ENCODE measurements around the gene TMEM87B. TPM values are rescaled to one million over a fixed set of nuclear protein-coding genes. Genes with fewer than 3 reads are reported as not detected.
"Not testable (repeated sequence)": the region's sequence is repeated elsewhere in the genome, so short reads cannot be mapped to it uniquely, and the experiment has no call there.

Gene TMEM87B
- total RNA-seq, 4 donors from 2014 or later = 11.9 to 20.1 (median 18.2) TPM

GRCh38 chr2:112096098-112096497 lies 41.0 kb downstream of the TMEM87B start:
- H3K36me3 ChIP-seq = peaks cover 0 to 53% (median 9%) of the 10 kb centered on the region in 3 donors
- no peaks in the 10 kb centered on the region for H3K4me1 ChIP-seq
- TF ChIP-seq POLR2A (IDR thresholded peaks at IDR 0.05) (no peak), EP300 (IDR thresholded peaks at IDR 0.05) (no peak), CTCF (IDR thresholded peaks at IDR 0.05) (no peak)
- H3K9me3 ChIP-seq = no peaks in the 10 kb centered on the region
- WGBS, 2 donors = 78 to 81% methylated on average over 10 of the region's 10 CpGs
- H3K27ac ChIP-seq = no peak overlapping the region
- H3K27me3 ChIP-seq = no peaks in the 10 kb centered on the region
- no peak for DNase-seq (ENCODE audit: low spot score in 2 of 2)
- H3K4me3 ChIP-seq = no peak overlapping the region

GRCh38 chr2:112108178-112108832 lies 53.2 kb downstream of the TMEM87B start:
- Histone ChIP-seq H3K4me3 (no peak overlapping the region), H3K4me1 (no peaks in the 10 kb centered on the region), H3K27ac (no peak overlapping the region), H3K27me3 (no peaks in the 10 kb centered on the region), H3K36me3 (peaks cover 0 to 92% (median 10%) of the 10 kb centered on the region in 3 donors), H3K9me3 (peaks cover 0 to 17% (median 7%) of the 10 kb centered on the region in 4 donors)
- DNase-seq (ENCODE audit: low spot score in 2 of 2) = no peak
- 97% methylated on average over 1 of the region's 1 CpG for WGBS, 2 donors
- TF ChIP-seq EP300 (IDR thresholded peaks at IDR 0.05) = no peak
- no peak for TF ChIP-seq POLR2A (IDR thresholded peaks at IDR 0.05)

DNA sequence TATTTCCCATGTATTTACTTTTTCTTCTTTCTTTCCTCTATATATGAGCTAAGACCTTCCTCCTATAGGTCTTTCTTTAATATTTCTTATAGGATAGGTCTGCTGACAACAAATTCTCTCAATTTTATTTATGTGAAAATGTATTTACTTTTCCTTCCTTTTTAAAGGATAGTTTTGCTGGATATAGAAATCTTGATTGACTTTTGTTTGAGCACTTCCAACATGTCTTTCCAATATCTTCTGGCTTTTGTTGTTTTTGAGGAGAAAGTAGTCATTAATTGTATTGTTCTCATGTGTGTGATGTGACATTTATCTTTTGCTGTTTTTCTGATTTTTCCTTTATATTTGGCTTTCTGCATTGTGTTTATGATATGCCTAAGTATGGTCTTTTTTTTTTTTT lies 54.2 kb downstream of the TMEM87B start:
- Histone ChIP-seq H3K27me3 (no peaks in the 10 kb centered on the region), H3K9me3 (peaks cover 0 to 17% (median 7%) of the 10 kb centered on the region in 4 donors), H3K4me1 (no peaks in the 10 kb centered on the region), H3K27ac (no peak overlapping the region), H3K4me3 (no peak overlapping the region), H3K36me3 (peaks cover 0 to 86% (median 10%) of the 10 kb centered on the region in 3 donors)
- no peak for DNase-seq (ENCODE audit: low spot score in 2 of 2)
- TF ChIP-seq EP300 (IDR thresholded peaks at IDR 0.05) (no peak), POLR2A (IDR thresholded peaks at IDR 0.05) (no peak)

DNA sequence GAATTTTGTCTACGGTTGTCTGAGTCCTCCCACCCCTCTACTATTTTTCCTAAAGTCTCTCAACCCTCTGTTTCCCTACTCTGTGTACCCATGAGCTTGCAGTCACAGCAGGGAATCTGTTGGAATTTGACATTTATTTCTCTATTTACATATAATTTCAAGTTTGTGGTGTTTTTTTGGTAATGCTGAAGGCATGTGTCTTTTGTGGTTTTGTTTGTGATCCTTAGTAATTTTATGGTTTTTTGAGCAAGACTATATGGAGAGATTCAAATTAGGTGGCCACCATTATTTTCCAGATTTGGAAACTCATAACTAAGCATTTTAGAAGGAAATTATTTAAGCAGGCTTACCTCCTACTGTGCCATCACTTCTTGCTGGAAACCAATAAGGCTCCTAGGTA lies 55.9 kb downstream of the TMEM87B start:
- Histone ChIP-seq H3K9me3 (peaks cover 0 to 17% (median 7%) of the 10 kb centered on the region in 4 donors), H3K36me3 (peaks cover 0 to 71% (median 7%) of the 10 kb centered on the region in 3 donors), H3K4me1 (no peaks in the 10 kb centered on the region), H3K27ac (no peak overlapping the region), H3K4me3 (no peak overlapping the region), H3K27me3 (no peaks in the 10 kb centered on the region)
- no peak for TF ChIP-seq CTCF (IDR thresholded peaks at IDR 0.05)
- no peak for TF ChIP-seq POLR2A (IDR thresholded peaks at IDR 0.05)
- no peak for TF ChIP-seq EP300 (IDR thresholded peaks at IDR 0.05)
- DNase-seq (ENCODE audit: low spot score in 2 of 2) = no peak
- WGBS, 2 donors = 94 to 97% methylated on average over 1 of the region's 1 CpG

DNA sequence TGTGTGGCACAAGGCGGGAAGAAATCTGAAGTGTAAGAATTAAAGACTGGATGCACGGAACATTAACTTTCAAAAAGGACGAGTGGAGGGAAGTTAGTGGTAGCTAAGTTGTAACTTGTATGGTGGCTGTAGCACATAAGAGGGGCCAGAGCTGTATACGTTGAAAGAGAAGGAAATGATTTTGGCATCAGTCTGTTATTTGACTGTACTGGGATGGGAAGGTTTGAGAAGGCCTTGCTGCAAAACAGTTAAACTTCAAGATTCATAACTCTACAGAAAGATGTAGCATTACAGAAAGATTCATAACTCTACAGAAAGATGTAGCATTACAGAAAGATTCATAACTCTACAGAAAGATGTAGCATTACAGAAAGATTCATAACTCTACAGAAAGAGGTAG lies 58.3 kb downstream of the TMEM87B start:
- not testable (repeated sequence) for DNase-seq (ENCODE audit: low spot score in 2 of 2)
- 91 to 96% methylated on average over 4 of the region's 4 CpGs for WGBS, 2 donors

DNA sequence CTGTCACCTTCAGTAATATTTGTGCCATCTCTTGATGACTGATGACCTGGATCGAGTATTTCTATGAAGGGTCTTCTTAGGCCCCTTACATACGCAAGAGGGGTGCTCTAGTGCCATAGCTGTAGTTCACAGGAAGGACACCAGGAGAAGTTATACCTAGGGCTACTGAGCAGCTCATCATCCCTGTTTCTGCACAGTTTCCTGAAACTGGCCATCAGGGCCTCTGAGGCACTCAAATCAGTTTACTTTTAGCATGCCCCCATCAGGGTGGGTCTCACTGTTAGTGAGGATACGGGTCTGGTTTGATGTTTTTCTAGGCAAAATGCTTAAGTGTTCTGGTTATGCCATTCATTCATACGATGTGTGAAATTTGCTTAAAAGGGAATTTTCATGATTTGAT lies 63.1 kb downstream of the TMEM87B start:
- Histone ChIP-seq H3K27me3 (no peaks in the 10 kb centered on the region), H3K27ac (no peak overlapping the region), H3K4me3 (no peak overlapping the region), H3K9me3 (no peaks in the 10 kb centered on the region), H3K4me1 (no peaks in the 10 kb centered on the region), H3K36me3 (peaks cover 0 to 22% (median 0%) of the 10 kb centered on the region in 3 donors)
- DNase-seq (ENCODE audit: low spot score in 2 of 2) = no peak
- WGBS, 2 donors = 85 to 86% methylated on average over 4 of the region's 4 CpGs
- no peak for TF ChIP-seq POLR2A (IDR thresholded peaks at IDR 0.05)
- no peak for TF ChIP-seq CTCF (IDR thresholded peaks at IDR 0.05)
- no peak for TF ChIP-seq EP300 (IDR thresholded peaks at IDR 0.05)

More for the DNA sequence above, 58.3 kb downstream of the TMEM87B start:
- not testable (repeated sequence) for H3K4me3 ChIP-seq, H3K4me1 ChIP-seq, H3K27ac ChIP-seq, H3K27me3 ChIP-seq
- peaks cover 0 to 14% (median 7%) of the 10 kb centered on the region in 4 donors for H3K9me3 ChIP-seq
- peaks cover 0 to 67% (median 0%) of the 10 kb centered on the region in 3 donors for H3K36me3 ChIP-seq

All from tibial nerve (tissue), 4 donors.